Body of pancreas (tissue), 4 donors: ENCODE results near the gene CIPC. TPM values are rescaled to one million over a fixed set of nuclear protein-coding genes. Genes with fewer than 3 reads are reported as not detected.

ENCODE experiments used
- ATAC-seq: fragments of 150-250 bp; one replicate; pipeline ENCODE4 v1.9.1; 2016
- DNase-seq, 4 donors: peaks; one replicate each; pipeline ENCODE4 v3.0.0-alpha.2; 2019
- H3K27ac ChIP-seq, 4 donors: fragments of 200-600 bp; sonication (generic); 1 replicate in 3 of 4; 2 replicates in 1 of 4; pipeline versions ENCODE4 v1.5.1 to v1.6.1; 2016 to 2019; ENCODE audit warnings: mild to moderate bottlenecking in 1 of 4, mixed read lengths in 1 of 4, moderate library complexity in 1 of 4
- H3K27me3 ChIP-seq, 2 donors: fragments of 200-600 bp; sonication (generic); one replicate each; pipeline ENCODE4 v1.6.0; 2016; ENCODE audit warnings: mild to moderate bottlenecking in 1 of 2
- H3K36me3 ChIP-seq, 2 donors: fragments of 200-600 bp; sonication (generic); replicated peaks in 1 of 2; 2 replicates each; pipeline ENCODE4 v1.5.1; 2016; ENCODE audit warnings: low read depth in 2 of 2; ENCODE audit not compliant: insufficient read depth in 1 of 2
- H3K4me1 ChIP-seq: fragments of 200-600 bp; sonication (generic); one replicate; pipeline ENCODE4 v1.6.0; 2016
- H3K4me3 ChIP-seq, 2 donors: fragments of 200-600 bp; sonication (generic); 1 replicate in 1 of 2; 2 replicates in 1 of 2; pipeline ENCODE4 v1.5.1; 2016 to 2019
- H3K9me3 ChIP-seq, 3 donors: fragments of 200-600 bp; sonication (generic); 1 replicate in 2 of 3; 2 replicates in 1 of 3; pipeline ENCODE4 v1.5.1; 2016
- POLR2A ChIP-seq, 3 donors: fragments of 450-650 bp; IDR thresholded peaks; one replicate each; pipeline ENCODE4 v1.6.1; 2016; ENCODE audit warnings: antibody characterized with exemption in 3 of 3, mild to moderate bottlenecking in 2 of 3
- WGBS, 2 donors: methylation state at CpG; one replicate each; pipeline ENCODE4 v1.1.5; 2017; 5-methylcytosine and 5-hydroxymethylcytosine counted together
- intact Hi-C: fragments of 100-400 bp; cut with DNase I; formaldehyde crosslinking; loops from one replicate; pipeline ENCODE4 v1.15.1; 2023
- total RNA-seq, 2 donors: library from RNA; depleted of rRNA; stranded (reverse); fragments of >200 nt; gene quantifications; one replicate each; pipeline ENCODE4 v1.1.0, GENCODE V29; 2016
- TF ChIP-seq, protein P1 (sequence below), 7 experiments: fragments of 450-650 bp in 4 of 7; fragments of 200-600 bp in 3 of 7; sonication (generic) in 3 of 7; IDR thresholded peaks; one replicate each; pipeline ENCODE4 v1.5.1; 2016 to 2019; ENCODE audit warnings: antibody characterized with exemption in 7 of 7

The CIPC gene
- total RNA-seq, 2 donors from 2014 or later, result 13.7 to 17.1 TPM

GRCh38 chr14:77109656-77110055 is 11.6 kb downstream of the CIPC start:
- no peak overlapping the region for H3K27ac ChIP-seq
- 77 to 82% methylated on average over 6 of the region's 6 CpGs for WGBS, 2 donors
- no peak overlapping the region for H3K4me3 ChIP-seq
- intact Hi-C loops, result no loop called here
- DNase-seq (no peak), ATAC-seq (no peak)
- TF ChIP-seq, protein P1, sequence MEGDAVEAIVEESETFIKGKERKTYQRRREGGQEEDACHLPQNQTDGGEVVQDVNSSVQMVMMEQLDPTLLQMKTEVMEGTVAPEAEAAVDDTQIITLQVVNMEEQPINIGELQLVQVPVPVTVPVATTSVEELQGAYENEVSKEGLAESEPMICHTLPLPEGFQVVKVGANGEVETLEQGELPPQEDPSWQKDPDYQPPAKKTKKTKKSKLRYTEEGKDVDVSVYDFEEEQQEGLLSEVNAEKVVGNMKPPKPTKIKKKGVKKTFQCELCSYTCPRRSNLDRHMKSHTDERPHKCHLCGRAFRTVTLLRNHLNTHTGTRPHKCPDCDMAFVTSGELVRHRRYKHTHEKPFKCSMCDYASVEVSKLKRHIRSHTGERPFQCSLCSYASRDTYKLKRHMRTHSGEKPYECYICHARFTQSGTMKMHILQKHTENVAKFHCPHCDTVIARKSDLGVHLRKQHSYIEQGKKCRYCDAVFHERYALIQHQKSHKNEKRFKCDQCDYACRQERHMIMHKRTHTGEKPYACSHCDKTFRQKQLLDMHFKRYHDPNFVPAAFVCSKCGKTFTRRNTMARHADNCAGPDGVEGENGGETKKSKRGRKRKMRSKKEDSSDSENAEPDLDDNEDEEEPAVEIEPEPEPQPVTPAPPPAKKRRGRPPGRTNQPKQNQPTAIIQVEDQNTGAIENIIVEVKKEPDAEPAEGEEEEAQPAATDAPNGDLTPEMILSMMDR (IDR thresholded peaks at IDR 0.05), result no peak
- TF ChIP-seq POLR2A (IDR thresholded peaks at IDR 0.05), result no peak
- H3K27me3 ChIP-seq, result no peaks in the 10 kb centered on the region
- H3K9me3 ChIP-seq, result no peaks in the 10 kb centered on the region
- H3K4me1 ChIP-seq, result no peaks in the 10 kb centered on the region
- peaks cover 3 to 10% of the 10 kb centered on the region in 2 donors for H3K36me3 ChIP-seq

DNA sequence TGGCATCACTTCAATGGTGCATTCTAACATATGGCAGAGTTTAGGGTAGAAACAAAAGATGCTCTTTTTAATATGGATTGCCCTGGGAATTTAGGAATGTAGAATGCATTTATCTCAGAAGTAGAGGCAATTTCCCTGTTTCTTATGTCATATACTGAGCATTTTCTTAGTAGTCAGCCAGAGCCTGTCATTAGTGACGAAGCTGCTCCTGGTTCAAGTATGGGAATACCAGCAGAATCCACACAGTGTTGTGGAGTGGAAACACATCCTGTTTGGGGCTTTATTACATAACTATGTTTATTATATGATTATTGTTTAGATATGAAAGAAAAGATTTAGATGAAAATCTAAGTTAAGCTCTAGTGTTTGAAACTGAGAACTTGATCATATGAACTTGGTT is 12.2 kb downstream of the CIPC start:
- H3K4me1 ChIP-seq, result no peaks in the 10 kb centered on the region
- 88 to 95% methylated on average over 1 of the region's 1 CpG for WGBS, 2 donors
- H3K4me3 ChIP-seq, result no peak overlapping the region
- no peaks in the 10 kb centered on the region for H3K9me3 ChIP-seq
- H3K27ac ChIP-seq, result no peak overlapping the region
- intact Hi-C loops, result no loop called here
- TF ChIP-seq, protein P1 (IDR thresholded peaks at IDR 0.05), result no peak
- no peak for TF ChIP-seq POLR2A (IDR thresholded peaks at IDR 0.05)
- ATAC-seq (no peak), DNase-seq (no peak)
- no peaks in the 10 kb centered on the region for H3K27me3 ChIP-seq
- peaks cover 3 to 12% of the 10 kb centered on the region in 2 donors for H3K36me3 ChIP-seq

GRCh38 chr14:77111021-77111420 is 13.0 kb downstream of the CIPC start:
- Histone ChIP-seq H3K36me3 (peaks cover 3 to 12% of the 10 kb centered on the region in 2 donors), H3K4me3 (no peak overlapping the region), H3K27ac (no peak overlapping the region), H3K27me3 (no peaks in the 10 kb centered on the region), H3K4me1 (no peaks in the 10 kb centered on the region), H3K9me3 (no peaks in the 10 kb centered on the region)
- ATAC-seq (no peak), DNase-seq (no peak)
- intact Hi-C loops, result no loop called here
- 67 to 79% methylated on average over 5 of the region's 5 CpGs for WGBS, 2 donors
- TF ChIP-seq, protein P1 (IDR thresholded peaks at IDR 0.05), result no peak
- no peak for TF ChIP-seq POLR2A (IDR thresholded peaks at IDR 0.05)

- Histone ChIP-seq H3K27me3 (no peaks in the 10 kb centered on the region), H3K4me1 (no peaks in the 10 kb centered on the region), H3K27ac (no peak overlapping the region), H3K4me3 (no peak overlapping the region), H3K36me3 (peaks cover 3 to 12% of the 10 kb centered on the region in 2 donors), H3K9me3 (no peaks in the 10 kb centered on the region)
- DNase-seq (no peak), ATAC-seq (no peak)
- TF ChIP-seq, protein P1 (IDR thresholded peaks at IDR 0.05), result no peak
- TF ChIP-seq POLR2A (IDR thresholded peaks at IDR 0.05), result no peak
- intact Hi-C loops, result no loop called here
- WGBS, 2 donors, result 86% methylated on average over 11 of the region's 11 CpGs
Measured at GRCh38 chr14:77113644-77114043, 15.6 kb downstream of the CIPC start.

- no peak overlapping the region for H3K4me3 ChIP-seq
Measured at GRCh38 chr14:77114609-77115008, 16.6 kb downstream of the CIPC start.

More at GRCh38 chr14:77114609-77115008, 16.6 kb downstream of the CIPC start:
- Histone ChIP-seq H3K4me1 (no peaks in the 10 kb centered on the region), H3K27me3 (no peaks in the 10 kb centered on the region), H3K27ac (no peak overlapping the region), H3K9me3 (no peaks in the 10 kb centered on the region), H3K36me3 (peaks cover 3 to 12% of the 10 kb centered on the region in 2 donors)
- WGBS, 2 donors, result 92 to 94% methylated on average over 4 of the region's 4 CpGs
- intact Hi-C loops, result no loop called here
- DNase-seq, result no peak
- no peak for ATAC-seq
- TF ChIP-seq POLR2A (IDR thresholded peaks at IDR 0.05), result no peak
- TF ChIP-seq, protein P1 (IDR thresholded peaks at IDR 0.05), result no peak
